K562 (cell line): ENCODE results near the gene ELOB. TPM values are rescaled to one million over a fixed set of nuclear protein-coding genes. Genes with fewer than 3 reads are reported as not detected.

Source experiments
- polyA plus RNA-seq, 8 experiments: library from polyadenylated mRNA; depleted of rRNA in 4 of 8; stranded (reverse) in 5 of 8; unstranded in 3 of 8; fragments of >200 nt; fragmentation: Nextera tagmentation in 2 of 8; fragmentation: Illumina TruSeq in 1 of 8; extraction: Ambion mirVana in 2 of 8; extraction: Trizol in 1 of 8; gene quantifications; 2 replicates each; pipeline versions ENCODE4 v1.2.1 to v1.2.3, GENCODE V29; 2011 to 2014; ENCODE audit warnings: inconsistent platforms in 1 of 8, missing spikeins in 1 of 8
- total RNA-seq, 7 experiments: library from RNA; depleted of rRNA in 6 of 7; stranded (reverse); fragments of >200 nt in 6 of 7; fragmentation: Illumina TruSeq in 2 of 7; extraction: Trizol in 2 of 7; gene quantifications; 2 replicates each; pipeline versions ENCODE4 v1.2.1 to v1.2.3, GENCODE V29; 2011 to 2021; ENCODE audit warnings: low replicate concordance in 1 of 7
- TF ChIP-seq, protein P1 (sequence below), 2 experiments: fragments of 450-650 bp; IDR thresholded peaks; 2 replicates each; pipeline ENCODE4 v1.6.1; 2016; ENCODE audit warnings: mild to moderate bottlenecking in 2 of 2, borderline replicate concordance in 1 of 2, low read depth in 1 of 2, moderate library complexity in 1 of 2
- TF ChIP-seq, protein P2 (sequence below): fragments of 450-650 bp; IDR thresholded peaks from 2 replicates; pipeline ENCODE4 v1.6.1; 2016; ENCODE audit warnings: mild to moderate bottlenecking, moderate library complexity

The ELOB gene
- total and polyA plus RNA-seq, 9 of the 15 experiments (the other 6 are each of a cell fraction or from before 2014, with no cell fraction given), result 63.2 to 791 (median 237) TPM

DNA sequence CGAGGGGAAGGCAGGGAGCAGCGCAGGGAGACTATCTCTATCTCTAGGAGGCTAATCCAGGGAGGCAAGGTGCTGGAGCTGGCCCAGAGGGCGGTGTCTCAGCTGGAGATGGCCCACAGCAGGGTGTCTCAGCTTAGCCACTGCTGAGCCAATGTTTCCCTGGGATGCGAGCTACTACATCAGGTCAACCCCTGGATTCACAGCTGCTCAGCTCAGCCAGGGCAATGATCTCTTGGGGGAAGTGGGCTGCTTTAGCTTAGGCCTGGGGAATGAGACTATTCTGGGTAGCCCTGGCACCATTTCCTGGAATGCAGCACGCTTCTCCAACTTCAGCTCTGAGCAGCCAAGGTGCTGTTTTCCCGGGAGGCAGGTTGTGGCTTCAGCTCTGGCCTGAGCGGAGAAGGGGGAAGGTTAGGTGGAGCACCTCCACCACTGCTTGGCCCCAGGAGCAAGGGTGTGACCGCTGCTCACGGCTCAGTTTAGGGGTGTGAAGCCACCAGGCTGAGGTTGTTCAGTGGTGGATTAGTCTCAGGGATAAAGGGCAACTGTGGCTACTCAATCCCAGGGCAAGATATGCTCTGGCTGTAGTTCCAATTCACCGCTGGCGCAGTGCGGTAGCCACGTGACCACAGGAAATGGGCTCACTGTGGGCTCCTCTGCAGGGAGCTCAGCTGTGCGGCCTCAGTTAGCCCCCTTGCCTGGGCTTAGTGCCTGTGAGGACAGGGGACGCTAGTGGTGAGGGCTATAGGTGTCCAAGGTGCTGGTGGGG is 34.8 kb upstream of the ELOB start (continued):
- TF ChIP-seq, protein P1, sequence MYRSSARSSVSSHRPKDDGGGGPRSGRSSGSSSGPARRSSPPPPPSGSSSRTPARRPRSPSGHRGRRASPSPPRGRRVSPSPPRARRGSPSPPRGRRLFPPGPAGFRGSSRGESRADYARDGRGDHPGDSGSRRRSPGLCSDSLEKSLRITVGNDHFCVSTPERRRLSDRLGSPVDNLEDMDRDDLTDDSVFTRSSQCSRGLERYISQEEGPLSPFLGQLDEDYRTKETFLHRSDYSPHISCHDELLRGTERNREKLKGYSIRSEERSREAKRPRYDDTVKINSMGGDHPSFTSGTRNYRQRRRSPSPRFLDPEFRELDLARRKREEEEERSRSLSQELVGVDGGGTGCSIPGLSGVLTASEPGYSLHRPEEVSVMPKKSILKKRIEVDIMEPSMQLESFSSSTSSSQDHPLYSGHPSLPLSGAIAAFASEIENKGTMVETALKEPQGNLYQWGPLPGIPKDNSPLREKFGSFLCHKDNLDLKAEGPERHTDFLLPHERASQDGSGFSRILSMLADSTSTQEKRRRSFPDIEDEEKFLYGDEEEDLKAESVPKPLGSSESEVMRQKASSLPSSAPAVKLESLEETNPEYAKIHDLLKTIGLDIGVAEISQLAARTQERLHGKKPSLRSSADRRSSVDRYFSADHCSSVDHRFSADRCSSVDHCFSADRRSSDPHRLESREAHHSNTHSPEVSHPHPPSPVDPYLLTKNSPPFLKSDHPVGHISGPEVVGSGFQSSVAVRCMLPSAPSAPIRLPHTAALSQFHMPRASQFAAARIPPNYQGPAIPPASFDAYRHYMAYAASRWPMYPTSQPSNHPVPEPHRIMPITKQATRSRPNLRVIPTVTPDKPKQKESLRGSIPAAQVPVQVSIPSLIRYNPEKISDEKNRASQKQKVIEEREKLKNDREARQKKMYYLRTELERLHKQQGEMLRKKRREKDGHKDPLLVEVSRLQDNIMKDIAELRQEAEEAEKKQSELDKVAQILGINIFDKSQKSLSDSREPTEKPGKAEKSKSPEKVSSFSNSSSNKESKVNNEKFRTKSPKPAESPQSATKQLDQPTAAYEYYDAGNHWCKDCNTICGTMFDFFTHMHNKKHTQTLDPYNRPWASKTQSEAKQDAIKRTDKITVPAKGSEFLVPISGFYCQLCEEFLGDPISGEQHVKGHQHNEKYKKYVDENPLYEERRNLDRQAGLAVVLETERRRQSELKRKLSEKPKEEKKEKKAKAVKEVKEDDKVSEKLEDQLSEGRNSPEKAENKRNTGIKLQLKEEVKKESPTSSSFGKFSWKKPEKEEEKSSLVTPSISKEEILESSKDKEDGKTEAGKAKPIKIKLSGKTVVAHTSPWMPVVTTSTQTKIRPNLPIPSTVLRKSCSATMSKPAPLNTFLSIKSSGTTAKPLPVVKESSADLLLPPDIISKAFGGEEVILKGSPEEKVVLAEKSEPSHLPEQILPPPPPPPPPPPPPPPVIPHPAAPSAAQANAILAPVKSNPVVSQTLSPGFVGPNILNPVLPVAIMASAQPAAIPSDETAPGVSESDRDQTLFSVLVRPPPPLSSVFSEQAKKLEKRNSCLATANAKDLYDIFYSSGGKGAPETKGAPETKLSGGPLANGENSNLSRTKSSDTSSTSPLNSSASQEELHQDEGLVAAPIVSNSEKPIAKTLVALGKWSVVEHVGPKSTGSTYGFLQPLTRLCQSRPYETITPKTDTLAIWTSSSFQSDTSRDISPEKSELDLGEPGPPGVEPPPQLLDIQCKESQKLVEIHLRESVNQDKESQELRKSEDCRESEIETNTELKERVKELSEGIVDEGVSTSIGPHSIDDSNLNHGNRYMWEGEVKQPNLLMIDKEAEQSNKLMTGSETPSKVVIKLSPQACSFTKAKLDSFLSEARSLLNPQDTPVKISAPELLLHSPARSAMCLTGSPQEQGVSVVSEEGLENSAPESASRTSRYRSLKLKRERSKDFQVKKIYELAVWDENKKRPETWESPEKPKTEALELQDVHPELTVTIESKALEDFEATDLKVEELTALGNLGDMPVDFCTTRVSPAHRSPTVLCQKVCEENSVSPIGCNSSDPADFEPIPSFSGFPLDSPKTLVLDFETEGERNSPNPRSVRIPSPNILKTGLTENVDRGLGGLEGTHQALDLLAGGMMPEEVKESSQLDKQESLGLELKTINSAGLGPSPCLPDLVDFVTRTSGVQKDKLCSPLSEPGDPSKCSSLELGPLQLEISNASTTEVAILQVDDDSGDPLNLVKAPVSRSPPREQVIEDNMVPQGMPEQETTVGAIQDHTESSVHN (IDR thresholded peaks at IDR 0.05; ENCODE audit: borderline replicate concordance in 1 of 2, low read depth in 1 of 2), result no peak
- TF ChIP-seq, protein P2, sequence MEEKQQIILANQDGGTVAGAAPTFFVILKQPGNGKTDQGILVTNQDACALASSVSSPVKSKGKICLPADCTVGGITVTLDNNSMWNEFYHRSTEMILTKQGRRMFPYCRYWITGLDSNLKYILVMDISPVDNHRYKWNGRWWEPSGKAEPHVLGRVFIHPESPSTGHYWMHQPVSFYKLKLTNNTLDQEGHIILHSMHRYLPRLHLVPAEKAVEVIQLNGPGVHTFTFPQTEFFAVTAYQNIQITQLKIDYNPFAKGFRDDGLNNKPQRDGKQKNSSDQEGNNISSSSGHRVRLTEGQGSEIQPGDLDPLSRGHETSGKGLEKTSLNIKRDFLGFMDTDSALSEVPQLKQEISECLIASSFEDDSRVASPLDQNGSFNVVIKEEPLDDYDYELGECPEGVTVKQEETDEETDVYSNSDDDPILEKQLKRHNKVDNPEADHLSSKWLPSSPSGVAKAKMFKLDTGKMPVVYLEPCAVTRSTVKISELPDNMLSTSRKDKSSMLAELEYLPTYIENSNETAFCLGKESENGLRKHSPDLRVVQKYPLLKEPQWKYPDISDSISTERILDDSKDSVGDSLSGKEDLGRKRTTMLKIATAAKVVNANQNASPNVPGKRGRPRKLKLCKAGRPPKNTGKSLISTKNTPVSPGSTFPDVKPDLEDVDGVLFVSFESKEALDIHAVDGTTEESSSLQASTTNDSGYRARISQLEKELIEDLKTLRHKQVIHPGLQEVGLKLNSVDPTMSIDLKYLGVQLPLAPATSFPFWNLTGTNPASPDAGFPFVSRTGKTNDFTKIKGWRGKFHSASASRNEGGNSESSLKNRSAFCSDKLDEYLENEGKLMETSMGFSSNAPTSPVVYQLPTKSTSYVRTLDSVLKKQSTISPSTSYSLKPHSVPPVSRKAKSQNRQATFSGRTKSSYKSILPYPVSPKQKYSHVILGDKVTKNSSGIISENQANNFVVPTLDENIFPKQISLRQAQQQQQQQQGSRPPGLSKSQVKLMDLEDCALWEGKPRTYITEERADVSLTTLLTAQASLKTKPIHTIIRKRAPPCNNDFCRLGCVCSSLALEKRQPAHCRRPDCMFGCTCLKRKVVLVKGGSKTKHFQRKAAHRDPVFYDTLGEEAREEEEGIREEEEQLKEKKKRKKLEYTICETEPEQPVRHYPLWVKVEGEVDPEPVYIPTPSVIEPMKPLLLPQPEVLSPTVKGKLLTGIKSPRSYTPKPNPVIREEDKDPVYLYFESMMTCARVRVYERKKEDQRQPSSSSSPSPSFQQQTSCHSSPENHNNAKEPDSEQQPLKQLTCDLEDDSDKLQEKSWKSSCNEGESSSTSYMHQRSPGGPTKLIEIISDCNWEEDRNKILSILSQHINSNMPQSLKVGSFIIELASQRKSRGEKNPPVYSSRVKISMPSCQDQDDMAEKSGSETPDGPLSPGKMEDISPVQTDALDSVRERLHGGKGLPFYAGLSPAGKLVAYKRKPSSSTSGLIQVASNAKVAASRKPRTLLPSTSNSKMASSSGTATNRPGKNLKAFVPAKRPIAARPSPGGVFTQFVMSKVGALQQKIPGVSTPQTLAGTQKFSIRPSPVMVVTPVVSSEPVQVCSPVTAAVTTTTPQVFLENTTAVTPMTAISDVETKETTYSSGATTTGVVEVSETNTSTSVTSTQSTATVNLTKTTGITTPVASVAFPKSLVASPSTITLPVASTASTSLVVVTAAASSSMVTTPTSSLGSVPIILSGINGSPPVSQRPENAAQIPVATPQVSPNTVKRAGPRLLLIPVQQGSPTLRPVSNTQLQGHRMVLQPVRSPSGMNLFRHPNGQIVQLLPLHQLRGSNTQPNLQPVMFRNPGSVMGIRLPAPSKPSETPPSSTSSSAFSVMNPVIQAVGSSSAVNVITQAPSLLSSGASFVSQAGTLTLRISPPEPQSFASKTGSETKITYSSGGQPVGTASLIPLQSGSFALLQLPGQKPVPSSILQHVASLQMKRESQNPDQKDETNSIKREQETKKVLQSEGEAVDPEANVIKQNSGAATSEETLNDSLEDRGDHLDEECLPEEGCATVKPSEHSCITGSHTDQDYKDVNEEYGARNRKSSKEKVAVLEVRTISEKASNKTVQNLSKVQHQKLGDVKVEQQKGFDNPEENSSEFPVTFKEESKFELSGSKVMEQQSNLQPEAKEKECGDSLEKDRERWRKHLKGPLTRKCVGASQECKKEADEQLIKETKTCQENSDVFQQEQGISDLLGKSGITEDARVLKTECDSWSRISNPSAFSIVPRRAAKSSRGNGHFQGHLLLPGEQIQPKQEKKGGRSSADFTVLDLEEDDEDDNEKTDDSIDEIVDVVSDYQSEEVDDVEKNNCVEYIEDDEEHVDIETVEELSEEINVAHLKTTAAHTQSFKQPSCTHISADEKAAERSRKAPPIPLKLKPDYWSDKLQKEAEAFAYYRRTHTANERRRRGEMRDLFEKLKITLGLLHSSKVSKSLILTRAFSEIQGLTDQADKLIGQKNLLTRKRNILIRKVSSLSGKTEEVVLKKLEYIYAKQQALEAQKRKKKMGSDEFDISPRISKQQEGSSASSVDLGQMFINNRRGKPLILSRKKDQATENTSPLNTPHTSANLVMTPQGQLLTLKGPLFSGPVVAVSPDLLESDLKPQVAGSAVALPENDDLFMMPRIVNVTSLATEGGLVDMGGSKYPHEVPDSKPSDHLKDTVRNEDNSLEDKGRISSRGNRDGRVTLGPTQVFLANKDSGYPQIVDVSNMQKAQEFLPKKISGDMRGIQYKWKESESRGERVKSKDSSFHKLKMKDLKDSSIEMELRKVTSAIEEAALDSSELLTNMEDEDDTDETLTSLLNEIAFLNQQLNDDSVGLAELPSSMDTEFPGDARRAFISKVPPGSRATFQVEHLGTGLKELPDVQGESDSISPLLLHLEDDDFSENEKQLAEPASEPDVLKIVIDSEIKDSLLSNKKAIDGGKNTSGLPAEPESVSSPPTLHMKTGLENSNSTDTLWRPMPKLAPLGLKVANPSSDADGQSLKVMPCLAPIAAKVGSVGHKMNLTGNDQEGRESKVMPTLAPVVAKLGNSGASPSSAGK, result no peak
- TF ChIP-seq, all 486 proteins: peak for 4
